Neural crest cell (in vitro differentiated cells): ENCODE measurements around the gene NT5C. TPM values are rescaled to one million over a fixed set of nuclear protein-coding genes. Genes with fewer than 3 reads are reported as not detected.

ENCODE experiments used
- DNase-seq: peaks from one replicate; pipeline ENCODE4 v3.0.0; 2021; ENCODE audit warnings: low read depth, mixed read lengths, low spot score
- H3K27ac Mint-ChIP-seq: one replicate; pipeline ENCODE4 v1.8.0; 2021; ENCODE audit warnings: mild to moderate bottlenecking, mixed read lengths; ENCODE audit not compliant: unreplicated experiment
- H3K27me3 Mint-ChIP-seq: 2 replicates; pipeline ENCODE4 v1.8.0; 2021; ENCODE audit warnings: low read depth, mild to moderate bottlenecking, mixed read lengths
- H3K36me3 Mint-ChIP-seq: 2 replicates; pipeline ENCODE4 v1.8.0; 2021; ENCODE audit warnings: low read depth, mild to moderate bottlenecking, mixed read lengths
- H3K4me1 Mint-ChIP-seq: 2 replicates; pipeline ENCODE4 v1.8.0; 2021; ENCODE audit warnings: mixed read lengths
- H3K4me3 Mint-ChIP-seq: one replicate; pipeline ENCODE4 v1.8.0; 2021; ENCODE audit warnings: mild to moderate bottlenecking, mixed read lengths
- H3K9me3 Mint-ChIP-seq: 2 replicates; pipeline ENCODE4 v1.8.0; 2021; ENCODE audit warnings: mixed read lengths
- total RNA-seq: library from RNA; stranded (reverse); gene quantifications from 2 replicates; pipeline ENCODE4 v1.2.1, GENCODE V29; 2021
- TF ChIP-seq, protein P1 (sequence below): fragments of 200-600 bp; sonication (generic); conservative IDR thresholded peaks from 2 replicates; pipeline ENCODE4 v1.5.0; 2021; ENCODE audit warnings: antibody characterized with exemption, mild to moderate bottlenecking

NT5C gene
- total RNA-seq, 1 donor from 2014 or later = 70.2 TPM

DNA sequence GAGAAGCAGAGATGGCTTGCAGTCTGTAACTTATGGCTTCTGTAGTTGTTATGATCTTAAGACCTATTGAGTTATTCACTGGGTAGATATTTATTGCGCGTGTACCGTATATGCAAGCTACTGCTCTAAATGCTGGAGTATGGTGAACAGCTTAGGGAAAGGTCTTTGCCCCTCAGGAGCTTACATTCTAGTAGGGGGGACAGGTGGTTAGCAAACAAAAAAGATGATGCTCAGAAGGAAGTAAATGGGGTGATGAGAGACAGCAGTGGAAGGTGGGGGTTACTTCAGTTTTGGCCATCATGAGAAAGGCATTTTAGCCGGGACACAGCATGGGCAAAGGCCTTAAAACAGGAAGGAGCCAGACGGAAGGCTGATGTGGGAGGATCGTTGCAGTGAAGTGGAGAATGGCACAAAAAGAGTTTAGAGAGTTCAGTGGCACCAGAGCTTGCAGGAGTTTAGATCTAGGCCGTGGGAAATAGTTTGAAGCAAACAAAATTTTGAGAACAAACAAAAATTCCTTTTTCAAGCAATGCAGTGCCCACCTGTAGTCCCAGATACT is 19.7 kb downstream of the NT5C start:
- no peaks in the 10 kb centered on the region for H3K9me3 Mint-ChIP-seq
- no peak for DNase-seq
- H3K27me3 Mint-ChIP-seq = peaks cover 2% of the 10 kb centered on the region
- peaks cover 26% of the 10 kb centered on the region for H3K4me1 Mint-ChIP-seq
- H3K4me3 Mint-ChIP-seq = peak overlapping the region; percentile 69
- H3K27ac Mint-ChIP-seq = no peak overlapping the region
- TF ChIP-seq, protein P1, sequence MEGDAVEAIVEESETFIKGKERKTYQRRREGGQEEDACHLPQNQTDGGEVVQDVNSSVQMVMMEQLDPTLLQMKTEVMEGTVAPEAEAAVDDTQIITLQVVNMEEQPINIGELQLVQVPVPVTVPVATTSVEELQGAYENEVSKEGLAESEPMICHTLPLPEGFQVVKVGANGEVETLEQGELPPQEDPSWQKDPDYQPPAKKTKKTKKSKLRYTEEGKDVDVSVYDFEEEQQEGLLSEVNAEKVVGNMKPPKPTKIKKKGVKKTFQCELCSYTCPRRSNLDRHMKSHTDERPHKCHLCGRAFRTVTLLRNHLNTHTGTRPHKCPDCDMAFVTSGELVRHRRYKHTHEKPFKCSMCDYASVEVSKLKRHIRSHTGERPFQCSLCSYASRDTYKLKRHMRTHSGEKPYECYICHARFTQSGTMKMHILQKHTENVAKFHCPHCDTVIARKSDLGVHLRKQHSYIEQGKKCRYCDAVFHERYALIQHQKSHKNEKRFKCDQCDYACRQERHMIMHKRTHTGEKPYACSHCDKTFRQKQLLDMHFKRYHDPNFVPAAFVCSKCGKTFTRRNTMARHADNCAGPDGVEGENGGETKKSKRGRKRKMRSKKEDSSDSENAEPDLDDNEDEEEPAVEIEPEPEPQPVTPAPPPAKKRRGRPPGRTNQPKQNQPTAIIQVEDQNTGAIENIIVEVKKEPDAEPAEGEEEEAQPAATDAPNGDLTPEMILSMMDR = no peak
- no peaks in the 10 kb centered on the region for H3K36me3 Mint-ChIP-seq

DNA sequence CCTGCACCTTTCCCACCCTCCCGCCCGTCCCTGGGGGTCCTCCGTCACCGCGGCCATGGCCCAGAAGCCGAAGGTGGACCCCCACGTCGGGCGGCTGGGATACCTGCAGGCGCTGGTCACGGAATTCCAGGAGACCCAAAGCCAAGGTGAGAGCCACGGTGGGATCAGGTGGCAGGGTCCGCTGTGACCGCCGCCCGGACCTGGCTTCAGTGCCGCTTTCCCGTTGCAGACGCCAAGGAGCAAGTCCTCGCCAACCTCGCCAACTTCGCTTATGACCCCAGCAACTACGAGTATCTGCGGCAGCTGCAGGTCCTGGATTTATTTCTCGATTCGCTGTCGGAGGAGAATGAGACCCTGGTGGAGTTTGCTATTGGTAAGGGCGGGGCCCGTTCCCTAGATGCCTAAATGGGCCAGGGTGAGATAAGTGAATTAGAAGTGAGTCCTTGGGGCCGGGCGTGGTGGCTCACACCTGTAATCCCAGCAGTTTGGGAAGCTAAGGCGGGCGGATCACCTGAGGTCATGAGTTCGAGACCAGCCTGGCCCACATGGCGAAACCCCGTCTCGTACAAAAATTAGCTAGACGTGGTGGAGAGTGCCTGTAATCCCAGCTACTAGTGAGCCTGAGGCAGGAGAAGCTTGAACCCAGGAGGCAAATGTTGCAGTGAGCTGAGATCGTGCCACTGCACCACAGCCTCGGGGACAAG is 21.2 kb downstream of the NT5C start:
- TF ChIP-seq, protein P1 = no peak
- Mint-ChIP-seq H3K9me3 (no peaks in the 10 kb centered on the region), H3K4me3 (peak overlapping the region; percentile 88), H3K27me3 (peaks cover 2% of the 10 kb centered on the region), H3K27ac (no peak overlapping the region), H3K4me1 (peaks cover 30% of the 10 kb centered on the region), H3K36me3 (no peaks in the 10 kb centered on the region)
- DNase-seq = no peak

DNA sequence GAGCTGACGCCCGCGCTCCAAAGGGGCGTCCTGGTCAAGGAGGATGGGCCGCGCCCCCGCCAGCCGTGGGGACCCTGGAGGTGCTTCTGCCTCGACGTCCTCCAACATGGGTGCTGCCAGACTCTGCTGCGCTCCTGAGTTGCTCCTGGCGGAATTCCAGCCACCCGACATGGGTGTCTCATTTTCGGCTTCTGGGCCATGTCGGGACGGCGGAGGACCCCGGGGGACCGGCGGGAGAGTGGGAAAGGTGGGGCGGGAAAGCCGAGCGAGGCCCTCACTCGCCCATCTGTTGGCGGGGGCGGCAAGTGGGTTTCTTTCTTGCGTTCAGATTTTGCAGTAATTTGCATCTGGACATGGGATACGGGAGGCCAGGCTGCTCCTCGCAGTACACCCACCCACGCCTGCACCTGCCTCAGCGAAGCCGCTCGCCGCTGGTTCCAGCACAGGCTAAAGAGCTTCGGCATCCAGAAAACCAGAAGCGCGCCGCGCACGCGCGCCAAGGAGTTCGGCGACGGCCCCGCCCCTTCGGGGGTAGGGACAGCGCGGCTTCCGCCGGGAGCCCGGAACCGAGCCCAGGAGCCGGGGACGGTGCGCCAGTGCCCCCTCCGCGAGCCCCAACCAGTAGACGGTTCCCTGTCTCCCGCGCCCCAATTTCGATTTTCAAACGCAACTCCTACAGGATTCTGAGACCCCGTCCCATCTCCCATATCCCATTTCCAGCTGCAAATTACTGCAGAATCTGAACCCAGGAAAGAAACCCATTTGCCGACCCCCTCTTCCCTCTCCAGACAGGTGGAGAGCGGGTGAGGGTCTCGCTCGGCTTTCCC is 21.9 kb downstream of the NT5C start, which contains the start of gene ARMC7:
Gene ARMC7 (plus strand): TSS at position 563 of the 827 bp plus-strand sequence. CDS start 320 bp downstream, outside the sequence.
- Mint-ChIP-seq H3K36me3 (no peaks in the 10 kb centered on the region), H3K27me3 (peaks cover 2% of the 10 kb centered on the region), H3K27ac (peak within 1 kb of the TSS; percentile 19), H3K4me1 (peaks cover 27% of the 10 kb centered on the region), H3K4me3 (peak within 1 kb of the TSS; percentile 88), H3K9me3 (no peaks in the 10 kb centered on the region)
- DNase-seq = peak; percentile 87
- TF ChIP-seq, protein P1 = no peak

DNA sequence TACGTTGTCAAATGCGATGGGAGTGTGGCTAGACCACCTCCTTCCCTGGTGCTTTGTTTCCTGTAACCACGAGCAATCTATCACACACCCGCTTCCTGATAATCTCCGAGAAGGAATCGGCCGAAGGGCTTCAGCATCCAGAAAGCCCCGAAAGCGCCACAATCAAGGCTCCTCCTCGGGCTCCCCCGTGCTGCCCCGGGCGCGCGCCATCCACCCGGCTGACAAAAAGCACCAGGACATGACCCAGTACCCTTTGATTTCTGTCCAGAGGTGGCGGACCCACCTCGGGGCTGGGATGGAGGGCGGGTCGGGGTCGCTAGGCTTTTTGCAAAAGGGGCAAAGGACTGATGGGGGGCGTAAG is 22.5 kb downstream of the NT5C start:
- peaks cover 2% of the 10 kb centered on the region for H3K27me3 Mint-ChIP-seq
- H3K4me3 Mint-ChIP-seq = peak overlapping the region; percentile 58
- no peaks in the 10 kb centered on the region for H3K36me3 Mint-ChIP-seq
- no peak overlapping the region for H3K27ac Mint-ChIP-seq
- TF ChIP-seq, protein P1 = no peak
- DNase-seq = no peak
- H3K9me3 Mint-ChIP-seq = no peaks in the 10 kb centered on the region
- H3K4me1 Mint-ChIP-seq = peaks cover 21% of the 10 kb centered on the region

DNA sequence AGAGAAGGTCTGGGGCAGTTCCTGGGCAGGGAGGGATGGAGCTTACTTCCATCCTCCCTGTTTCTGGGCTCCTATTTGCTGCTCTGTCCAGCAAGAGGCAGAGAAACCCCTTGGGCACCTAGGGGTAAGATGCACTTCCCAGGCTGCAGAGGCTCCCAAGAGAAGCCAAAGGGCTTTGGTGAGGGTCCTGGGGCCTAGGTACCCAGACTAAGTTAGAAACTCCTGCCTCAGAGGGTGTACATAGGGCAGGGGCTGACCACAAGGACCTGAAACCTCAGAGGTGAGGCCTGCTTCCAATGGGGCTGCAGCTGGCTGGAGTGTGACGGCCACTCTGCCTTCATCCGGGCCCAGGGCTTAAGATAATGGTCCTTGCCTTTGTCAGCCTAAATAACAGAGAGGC is 23.3 kb downstream of the NT5C start:
- Mint-ChIP-seq H3K36me3 (no peaks in the 10 kb centered on the region), H3K27ac (no peak overlapping the region), H3K4me3 (peak overlapping the region; percentile 58), H3K9me3 (no peaks in the 10 kb centered on the region), H3K4me1 (peaks cover 18% of the 10 kb centered on the region), H3K27me3 (peaks cover 2% of the 10 kb centered on the region)
- TF ChIP-seq, protein P1 = no peak
- DNase-seq = no peak
